ENCODE results near the gene SKOR2.

DNA sequence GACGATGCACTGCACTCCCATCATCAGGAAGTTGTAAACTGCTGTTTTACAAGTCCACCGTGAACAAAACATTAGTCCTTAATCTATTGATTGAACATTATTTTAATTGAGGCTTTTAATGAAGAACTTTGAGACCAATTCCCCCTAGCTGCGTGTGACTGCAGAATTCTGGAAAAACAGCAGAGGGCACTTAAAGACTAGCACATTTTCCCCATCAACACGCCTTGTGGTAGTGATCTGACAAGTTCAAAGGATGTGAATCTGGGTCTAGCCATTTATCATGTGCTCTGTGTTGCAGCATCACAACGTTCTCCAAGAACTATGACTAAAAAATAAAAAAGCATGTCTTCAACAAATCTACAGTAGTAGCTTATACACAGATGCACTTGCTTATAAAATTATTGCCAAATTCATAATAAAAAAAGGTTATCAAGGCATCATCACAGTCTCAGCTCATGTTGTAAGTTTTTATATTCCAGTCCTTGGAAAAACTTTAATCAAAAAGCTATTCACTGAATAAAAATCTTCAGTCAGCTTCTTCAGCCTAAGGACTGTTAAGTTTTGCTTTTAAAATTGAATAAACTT lies 35.8 kb downstream of the SKOR2 start:
- TF ChIP-seq, protein P1, sequence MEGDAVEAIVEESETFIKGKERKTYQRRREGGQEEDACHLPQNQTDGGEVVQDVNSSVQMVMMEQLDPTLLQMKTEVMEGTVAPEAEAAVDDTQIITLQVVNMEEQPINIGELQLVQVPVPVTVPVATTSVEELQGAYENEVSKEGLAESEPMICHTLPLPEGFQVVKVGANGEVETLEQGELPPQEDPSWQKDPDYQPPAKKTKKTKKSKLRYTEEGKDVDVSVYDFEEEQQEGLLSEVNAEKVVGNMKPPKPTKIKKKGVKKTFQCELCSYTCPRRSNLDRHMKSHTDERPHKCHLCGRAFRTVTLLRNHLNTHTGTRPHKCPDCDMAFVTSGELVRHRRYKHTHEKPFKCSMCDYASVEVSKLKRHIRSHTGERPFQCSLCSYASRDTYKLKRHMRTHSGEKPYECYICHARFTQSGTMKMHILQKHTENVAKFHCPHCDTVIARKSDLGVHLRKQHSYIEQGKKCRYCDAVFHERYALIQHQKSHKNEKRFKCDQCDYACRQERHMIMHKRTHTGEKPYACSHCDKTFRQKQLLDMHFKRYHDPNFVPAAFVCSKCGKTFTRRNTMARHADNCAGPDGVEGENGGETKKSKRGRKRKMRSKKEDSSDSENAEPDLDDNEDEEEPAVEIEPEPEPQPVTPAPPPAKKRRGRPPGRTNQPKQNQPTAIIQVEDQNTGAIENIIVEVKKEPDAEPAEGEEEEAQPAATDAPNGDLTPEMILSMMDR (IDR thresholded peaks at IDR 0.05) = peak; percentile 68
- no peak for TF ChIP-seq ZFX (IDR thresholded peaks at IDR 0.05; ENCODE audit: borderline replicate concordance)
